HepG2 (cell line): ENCODE measurements around the gene NUDT14. TPM values are rescaled to one million over a fixed set of nuclear protein-coding genes. Genes with fewer than 3 reads are reported as not detected.

Source experiments
- ATAC-seq: fragments of 200-7000 bp; cut with Tn5 transposase; 3 replicates; pipeline ENCODE4 v1.9.1; 2020; ENCODE audit warnings: mild to moderate bottlenecking, moderate library complexity
- BruUV-seq: library from RNA; stranded (reverse); fragments of 400-500 nt; replicated peaks from 2 replicates; lab custom pipeline; 2021; lab: Mats Ljungman, UMichigan
- CTCF ChIA-PET: fragments of 300-600 bp; formaldehyde crosslinking; extraction: SDS; loops from one replicate; lab custom pipeline; 2021; ENCODE audit warnings: low total read pairs, inconsistent platforms, low intra/inter-chr PET ratio; lab: Yijun Ruan, JAX
- POLR2A ChIA-PET: fragments of 350-600 bp; sonication (Branson Sonifier 250); formaldehyde crosslinking; loops from one replicate; lab custom pipeline; 2020; ENCODE audit warnings: antibody characterized with exemption, inconsistent platforms; lab: Yijun Ruan, JAX
- DNase-seq: peaks from one replicate; pipeline ENCODE4 v3.0.0-alpha.2; 2015; ENCODE audit warnings: low spot score
- FAIRE-seq: peaks from 3 replicates; lab custom pipeline; 2011; peaks lifted over from hg19 to GRCh38; lab: Jason Lieb, UNC
- H2AFZ ChIP-seq: one replicate; pipeline ENCODE4 v1.6.1; 2011; ENCODE audit warnings: low read length, inconsistent platforms
- H3K27ac ChIP-seq: fragments of 300-600 bp; 3 replicates; pipeline ENCODE4 v1.8.0; 2011; ENCODE audit warnings: mixed run types, mild to moderate bottlenecking, mixed read lengths, low read length, inconsistent platforms; ENCODE audit not compliant: insufficient read depth; ENCODE audit errors: extremely low read length
- H3K27me3 ChIP-seq, 2 experiments: fragments of 200-600 bp in 1 of 2; 2 replicates in 1 of 2; 3 replicates in 1 of 2; pipeline versions ENCODE4 v1.6.0 to v1.8.0; 2011; ENCODE audit warnings: low read length in 2 of 2, mild to moderate bottlenecking in 2 of 2, moderate library complexity in 2 of 2, inconsistent platforms in 1 of 2; ENCODE audit not compliant: insufficient read depth in 2 of 2, control insufficient read depth in 1 of 2
- H3K36me3 ChIP-seq, 2 experiments: fragments of 200-600 bp in 1 of 2; replicated peaks in 1 of 2; 2 replicates in 1 of 2; 3 replicates in 1 of 2; pipeline versions ENCODE4 v1.5.1 to v1.8.0; 2011; ENCODE audit warnings: low read length in 2 of 2, inconsistent platforms in 1 of 2; ENCODE audit not compliant: insufficient read depth in 2 of 2, control insufficient read depth in 1 of 2
- H3K4me1 ChIP-seq: 2 replicates; pipeline ENCODE4 v1.5.1; 2012; ENCODE audit warnings: low read length, inconsistent platforms; ENCODE audit not compliant: insufficient read depth
- H3K4me2 ChIP-seq: 2 replicates; pipeline ENCODE4 v1.6.0; 2011; ENCODE audit warnings: low read depth, low read length, inconsistent platforms
- H3K4me3 ChIP-seq, 3 experiments: fragments of 200-600 bp in 1 of 3; sonication (generic), shearing (Covaris generic) in 1 of 3; replicated peaks in 1 of 3; 2 replicates each; pipeline ENCODE4 v1.5.1; 2011 to 2016; ENCODE audit warnings: low read length in 3 of 3, inconsistent platforms in 2 of 3, low read depth in 2 of 3, mild to moderate bottlenecking in 2 of 3, control low read depth in 1 of 3, mixed read lengths in 1 of 3; ENCODE audit not compliant: insufficient read depth in 1 of 3
- H3K79me2 ChIP-seq: one replicate; pipeline ENCODE4 v1.6.1; 2011; ENCODE audit warnings: low read length, inconsistent platforms; ENCODE audit not compliant: insufficient read depth
- H3K9ac ChIP-seq: 2 replicates; pipeline ENCODE4 v1.6.0; 2011; ENCODE audit warnings: mild to moderate bottlenecking, low read depth, low read length, inconsistent platforms; ENCODE audit not compliant: insufficient read depth
- H3K9me3 ChIP-seq: 2 replicates; pipeline ENCODE4 v1.5.1; 2012; ENCODE audit warnings: mild to moderate bottlenecking, low read length
- H4K20me1 ChIP-seq: 2 replicates; pipeline ENCODE4 v1.6.0; 2011; ENCODE audit warnings: inconsistent platforms, mild to moderate bottlenecking, low read length, moderate library complexity; ENCODE audit not compliant: insufficient read depth
- ELF1 ChIP-seq: sonication (generic); formaldehyde crosslinking; IDR thresholded peaks from 2 replicates; pipeline ENCODE4 v1.4.0; 2020; ENCODE audit warnings: missing genetic modification reagents
- KMT2A ChIP-seq: sonication (generic); formaldehyde crosslinking; IDR thresholded peaks from 2 replicates; pipeline ENCODE4 v1.4.0; 2020; ENCODE audit warnings: missing genetic modification reagents
- RNF2 ChIP-seq: fragments of 450-650 bp; conservative IDR thresholded peaks from 2 replicates; pipeline ENCODE4 v1.6.1; 2016; ENCODE audit warnings: low read depth
- SMAD3 ChIP-seq: sonication (generic); formaldehyde crosslinking; IDR thresholded peaks from 2 replicates; pipeline ENCODE4 v1.4.0; 2020; ENCODE audit warnings: missing genetic modification reagents
- ZBTB3 ChIP-seq: sonication (generic); formaldehyde crosslinking; IDR thresholded peaks from 2 replicates; pipeline ENCODE4 v1.4.0; 2020; ENCODE audit warnings: low read depth, mild to moderate bottlenecking, moderate library complexity, missing genetic modification reagents, borderline replicate concordance
- ZNF567 ChIP-seq: sonication (generic); formaldehyde crosslinking; IDR thresholded peaks from 2 replicates; pipeline ENCODE4 v1.8.1; 2023; ENCODE audit warnings: mild to moderate bottlenecking, missing genetic modification reagents, borderline replicate concordance
- WGBS: methylation state at CpG from one replicate; pipeline ENCODE4 v1.1.6; 2017; ENCODE audit warnings: low lambda C conversion rate; 5-methylcytosine and 5-hydroxymethylcytosine counted together
- in situ Hi-C: cut with HindIII; loops from 2 replicates; pipeline ENCODE4 v1.10.0; 2017; ENCODE audit warnings: low pct_unique_long_range_greater_than_20kb; ENCODE audit not compliant: extremely low pct_ligation_motif_present
- intact Hi-C: fragments of 100-400 bp; cut with micrococcal nuclease; formaldehyde crosslinking; loops from one replicate; pipeline ENCODE4 v1.10.0; 2022; ENCODE audit not compliant: unreplicated experiment
- polyA plus RNA-seq, 8 experiments: library from polyadenylated mRNA; depleted of rRNA in 3 of 8; stranded (reverse) in 7 of 8; unstranded in 1 of 8; fragments of >200 nt; fragmentation: Illumina TruSeq in 4 of 8; extraction: Trizol in 4 of 8; gene quantifications; 2 replicates each; pipeline versions ENCODE4 v1.2.1 to v1.2.3, GENCODE V29; 2011 to 2016; ENCODE audit warnings: low read depth in 4 of 8, missing spikeins in 1 of 8, mixed read lengths in 1 of 8; ENCODE audit not compliant: insufficient read depth in 1 of 8
- total RNA-seq, 5 experiments: library from RNA; depleted of rRNA; stranded (reverse); fragments of >200 nt; fragmentation: Illumina TruSeq; extraction: Trizol; gene quantifications; 2 replicates each; pipeline ENCODE4 v1.2.3, GENCODE V29; 2016; ENCODE audit warnings: low read depth in 1 of 5
- TF ChIP-seq, protein P1 (sequence below): sonication (generic); formaldehyde crosslinking; IDR thresholded peaks from 2 replicates; pipeline ENCODE4 v1.8.1; 2023; ENCODE audit warnings: mild to moderate bottlenecking, inconsistent platforms, moderate library complexity, missing genetic modification reagents, borderline replicate concordance
- TF ChIP-seq, protein P2 (sequence below): IDR thresholded peaks from 2 replicates; pipeline ENCODE4 v1.6.1; 2012; ENCODE audit warnings: inconsistent platforms
- TF ChIP-seq, protein P3 (sequence below): IDR thresholded peaks from 2 replicates; pipeline ENCODE4 v1.6.1; 2018; ENCODE audit warnings: missing genetic modification reagents, mild to moderate bottlenecking, missing compliant biosample characterization
- TF ChIP-seq, protein P4 (sequence below), 2 experiments: sonication (generic) in 1 of 2; formaldehyde crosslinking in 1 of 2; IDR thresholded peaks; 2 replicates each; pipeline versions ENCODE4 v1.6.1 to v1.9.0; 2014 to 2022; ENCODE audit warnings: antibody characterized with exemption in 1 of 2, borderline replicate concordance in 1 of 2, inconsistent platforms in 1 of 2, low read depth in 1 of 2, missing genetic modification reagents in 1 of 2

Gene NUDT14
- total and polyA plus RNA-seq, 2 of the 13 experiments (the other 11 are each of a cell fraction or from before 2014, with no cell fraction given): 5.8 to 6.1 TPM

DNA sequence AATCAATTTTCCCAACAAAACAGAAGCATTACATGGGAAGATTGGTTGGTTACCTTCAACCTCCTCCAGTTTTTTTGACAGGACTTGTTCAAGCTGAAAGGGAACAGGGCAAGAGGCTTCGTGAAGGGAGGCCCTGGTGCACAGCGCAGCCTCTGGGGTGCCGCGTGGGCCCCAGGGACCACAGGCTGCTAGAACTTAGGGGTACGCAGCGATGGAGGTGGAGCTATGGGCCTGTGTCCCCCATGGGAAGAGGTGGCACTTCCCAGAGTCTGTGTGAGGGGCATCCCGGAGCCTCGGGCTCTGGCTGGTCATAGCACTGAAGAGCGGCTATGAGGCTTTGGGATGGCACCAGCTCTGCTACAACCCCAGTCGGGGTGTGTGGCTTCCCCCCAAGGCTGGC, 45.1 kb upstream of the NUDT14 start:
- DNase-seq (no peak), FAIRE-seq (no peak), ATAC-seq (no peak)
- BruUV-seq: no TSS peak
- no peak overlapping the region for H3K4me2 ChIP-seq
- H3K4me1 ChIP-seq: no peaks in the 10 kb centered on the region
- H3K9me3 ChIP-seq: no peaks in the 10 kb centered on the region
- H3K9ac ChIP-seq: no peak overlapping the region
- H3K4me3 ChIP-seq: no peak overlapping the region
- TF ChIP-seq RNF2 (no peak), ZNF567 (CRISPR knock-in tag) (no peak), ELF1 (CRISPR knock-in tag) (no peak), SMAD3 (CRISPR knock-in tag) (no peak), ZBTB3 (CRISPR knock-in tag) (no peak), KMT2A (no peak)
- TF ChIP-seq, protein P1, sequence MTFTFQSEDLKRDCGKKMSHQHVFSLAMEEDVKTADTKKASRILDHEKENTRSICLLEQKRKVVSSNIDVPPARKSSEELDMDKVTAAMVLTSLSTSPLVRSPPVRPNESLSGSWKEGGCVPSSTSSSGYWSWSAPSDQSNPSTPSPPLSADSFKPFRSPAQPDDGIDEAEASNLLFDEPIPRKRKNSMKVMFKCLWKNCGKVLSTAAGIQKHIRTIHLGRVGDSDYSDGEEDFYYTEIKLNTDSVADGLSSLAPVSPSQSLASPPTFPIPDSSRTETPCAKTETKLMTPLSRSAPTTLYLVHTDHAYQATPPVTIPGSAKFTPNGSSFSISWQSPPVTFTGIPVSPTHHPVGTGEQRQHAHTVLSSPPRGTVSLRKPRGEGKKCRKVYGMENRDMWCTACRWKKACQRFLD: no peak
- TF ChIP-seq, protein P2, sequence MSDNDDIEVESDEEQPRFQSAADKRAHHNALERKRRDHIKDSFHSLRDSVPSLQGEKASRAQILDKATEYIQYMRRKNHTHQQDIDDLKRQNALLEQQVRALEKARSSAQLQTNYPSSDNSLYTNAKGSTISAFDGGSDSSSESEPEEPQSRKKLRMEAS: no peak
- TF ChIP-seq, protein P3, sequence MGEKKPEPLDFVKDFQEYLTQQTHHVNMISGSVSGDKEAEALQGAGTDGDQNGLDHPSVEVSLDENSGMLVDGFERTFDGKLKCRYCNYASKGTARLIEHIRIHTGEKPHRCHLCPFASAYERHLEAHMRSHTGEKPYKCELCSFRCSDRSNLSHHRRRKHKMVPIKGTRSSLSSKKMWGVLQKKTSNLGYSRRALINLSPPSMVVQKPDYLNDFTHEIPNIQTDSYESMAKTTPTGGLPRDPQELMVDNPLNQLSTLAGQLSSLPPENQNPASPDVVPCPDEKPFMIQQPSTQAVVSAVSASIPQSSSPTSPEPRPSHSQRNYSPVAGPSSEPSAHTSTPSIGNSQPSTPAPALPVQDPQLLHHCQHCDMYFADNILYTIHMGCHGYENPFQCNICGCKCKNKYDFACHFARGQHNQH (CRISPR knock-in tag): no peak
- TF ChIP-seq, protein P4, sequence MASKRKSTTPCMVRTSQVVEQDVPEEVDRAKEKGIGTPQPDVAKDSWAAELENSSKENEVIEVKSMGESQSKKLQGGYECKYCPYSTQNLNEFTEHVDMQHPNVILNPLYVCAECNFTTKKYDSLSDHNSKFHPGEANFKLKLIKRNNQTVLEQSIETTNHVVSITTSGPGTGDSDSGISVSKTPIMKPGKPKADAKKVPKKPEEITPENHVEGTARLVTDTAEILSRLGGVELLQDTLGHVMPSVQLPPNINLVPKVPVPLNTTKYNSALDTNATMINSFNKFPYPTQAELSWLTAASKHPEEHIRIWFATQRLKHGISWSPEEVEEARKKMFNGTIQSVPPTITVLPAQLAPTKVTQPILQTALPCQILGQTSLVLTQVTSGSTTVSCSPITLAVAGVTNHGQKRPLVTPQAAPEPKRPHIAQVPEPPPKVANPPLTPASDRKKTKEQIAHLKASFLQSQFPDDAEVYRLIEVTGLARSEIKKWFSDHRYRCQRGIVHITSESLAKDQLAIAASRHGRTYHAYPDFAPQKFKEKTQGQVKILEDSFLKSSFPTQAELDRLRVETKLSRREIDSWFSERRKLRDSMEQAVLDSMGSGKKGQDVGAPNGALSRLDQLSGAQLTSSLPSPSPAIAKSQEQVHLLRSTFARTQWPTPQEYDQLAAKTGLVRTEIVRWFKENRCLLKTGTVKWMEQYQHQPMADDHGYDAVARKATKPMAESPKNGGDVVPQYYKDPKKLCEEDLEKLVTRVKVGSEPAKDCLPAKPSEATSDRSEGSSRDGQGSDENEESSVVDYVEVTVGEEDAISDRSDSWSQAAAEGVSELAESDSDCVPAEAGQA (IDR thresholded peaks at IDR 0.05; ENCODE audit: low read depth): no peak
- TF ChIP-seq, protein P4 (CRISPR knock-in tag; IDR thresholded peaks at IDR 0.05; ENCODE audit: borderline replicate concordance): no peak
- 98% methylated on average over 8 of the region's 10 CpGs for WGBS
- CTCF ChIA-PET: no interaction called here
- no peak overlapping the region for H2AFZ ChIP-seq
- no peaks in the 10 kb centered on the region for H3K27me3 ChIP-seq
- peaks cover 10 to 33% of the 10 kb centered on the region in 2 experiments; a peak in 4 of 5 replicates for H3K36me3 ChIP-seq
- intact Hi-C loops (no loop called here), in situ Hi-C loops (no loop called here)
- POLR2A ChIA-PET: no interaction called here
- H3K27ac ChIP-seq: no peak overlapping the region
- no peaks in the 10 kb centered on the region for H3K79me2 ChIP-seq
- H4K20me1 ChIP-seq: no peaks in the 10 kb centered on the region
